H9 (cell line): ENCODE results near the gene CERS4. TPM values are rescaled to one million over a fixed set of nuclear protein-coding genes. Genes with fewer than 3 reads are reported as not detected.

Experiments used
- DNase-seq: peaks from one replicate; pipeline ENCODE4 v3.0.0-alpha.2; 2017
- H2AFZ ChIP-seq: one replicate; pipeline ENCODE4 v1.6.1; 2013; ENCODE audit warnings: mild to moderate bottlenecking, low read length, control low read depth, moderate library complexity
- H2AK5ac ChIP-seq: 2 replicates; pipeline ENCODE4 v1.6.1; 2013; ENCODE audit warnings: low read length, control low read depth, mixed read lengths; ENCODE audit not compliant: insufficient read length
- H2BK120ac ChIP-seq: one replicate; pipeline ENCODE4 v1.6.1; 2013; ENCODE audit warnings: low read depth, mild to moderate bottlenecking, low read length, control low read depth, inconsistent platforms; ENCODE audit not compliant: poor library complexity, severe bottlenecking
- H2BK12ac ChIP-seq: 2 replicates; pipeline ENCODE4 v1.6.1; 2013; ENCODE audit warnings: low read length, control low read depth, mixed read lengths, low read depth; ENCODE audit not compliant: insufficient read length
- H2BK15ac ChIP-seq: 2 replicates; pipeline ENCODE4 v1.6.1; 2013; ENCODE audit warnings: low read depth, low read length, control low read depth
- H2BK20ac ChIP-seq: one replicate; pipeline ENCODE4 v1.6.1; 2013; ENCODE audit warnings: low read depth, mild to moderate bottlenecking, low read length, control low read depth, inconsistent platforms; ENCODE audit not compliant: poor library complexity, severe bottlenecking
- H2BK5ac ChIP-seq: 2 replicates; pipeline ENCODE4 v1.6.1; 2013; ENCODE audit warnings: low read length, control low read depth, mixed read lengths; ENCODE audit not compliant: insufficient read length
- H3K14ac ChIP-seq: 2 replicates; pipeline ENCODE4 v1.6.1; 2013; ENCODE audit warnings: low read length, control low read depth; ENCODE audit not compliant: insufficient read depth
- H3K18ac ChIP-seq: 2 replicates; pipeline ENCODE4 v1.6.1; 2013; ENCODE audit warnings: low read depth, mild to moderate bottlenecking, mixed read lengths, low read length, control low read depth; ENCODE audit not compliant: insufficient read length
- H3K23ac ChIP-seq: 2 replicates; pipeline ENCODE4 v1.6.1; 2013; ENCODE audit warnings: low read length, control low read depth, mixed read lengths, low read depth; ENCODE audit not compliant: insufficient read length
- H3K23me2 ChIP-seq: 2 replicates; pipeline ENCODE4 v1.6.1; 2013; ENCODE audit warnings: low read depth, mild to moderate bottlenecking, mixed read lengths, low read length, control low read depth; ENCODE audit not compliant: insufficient read length, poor library complexity, severe bottlenecking
- H3K27ac ChIP-seq: 2 replicates; pipeline ENCODE4 v1.5.1; 2013; ENCODE audit warnings: low read length, control low read depth, mixed read lengths, low read depth; ENCODE audit not compliant: insufficient read length
- H3K27me3 ChIP-seq: 2 replicates; pipeline ENCODE4 v1.6.1; 2013; ENCODE audit warnings: low read length, control low read depth, inconsistent platforms; ENCODE audit not compliant: insufficient read depth
- H3K4ac ChIP-seq: 2 replicates; pipeline ENCODE4 v1.6.1; 2013; ENCODE audit warnings: low read depth, mild to moderate bottlenecking, control low read depth, inconsistent platforms, low read length, moderate library complexity
- H3K4me1 ChIP-seq: 2 replicates; pipeline ENCODE4 v1.6.1; 2013; ENCODE audit warnings: low read length, control low read depth, inconsistent platforms; ENCODE audit not compliant: insufficient read depth
- H3K4me2 ChIP-seq: 2 replicates; pipeline ENCODE4 v1.6.1; 2013; ENCODE audit warnings: low read length, control low read depth, mixed read lengths; ENCODE audit not compliant: insufficient read length, insufficient read depth
- H3K56ac ChIP-seq: 2 replicates; pipeline ENCODE4 v1.6.1; 2013; ENCODE audit warnings: low read depth, mild to moderate bottlenecking, mixed read lengths, low read length, control low read depth; ENCODE audit not compliant: insufficient read length
- H3K79me1 ChIP-seq: 2 replicates; pipeline ENCODE4 v1.6.1; 2013; ENCODE audit warnings: low read depth, mild to moderate bottlenecking, moderate library complexity, low read length, control low read depth, inconsistent platforms; ENCODE audit not compliant: insufficient read depth, poor library complexity, severe bottlenecking
- H3K79me2 ChIP-seq: 2 replicates; pipeline ENCODE4 v1.6.1; 2013; ENCODE audit warnings: low read length, control low read depth, inconsistent platforms; ENCODE audit not compliant: insufficient read depth
- H3K9ac ChIP-seq: 2 replicates; pipeline ENCODE4 v1.6.1; 2013; ENCODE audit warnings: low read length, control low read depth, mixed read lengths; ENCODE audit not compliant: insufficient read length; ENCODE audit errors: extremely low read depth
- H3K9me3 ChIP-seq: one replicate; pipeline ENCODE4 v1.6.1; 2013; ENCODE audit warnings: low read depth, low read length, inconsistent platforms; ENCODE audit not compliant: control insufficient read depth
- H3T11ph ChIP-seq: one replicate; pipeline ENCODE4 v1.6.1; 2013; ENCODE audit warnings: mild to moderate bottlenecking, low read length, control low read depth, inconsistent platforms
- H4K20me1 ChIP-seq: one replicate; pipeline ENCODE4 v1.6.1; 2013; ENCODE audit not compliant: control insufficient read depth, insufficient read length, insufficient read depth
- H4K5ac ChIP-seq: 2 replicates; pipeline ENCODE4 v1.6.1; 2013; ENCODE audit warnings: low read depth, mild to moderate bottlenecking, mixed read lengths, low read length, control low read depth; ENCODE audit not compliant: insufficient read length
- H4K8ac ChIP-seq: replicated peaks from 2 replicates; pipeline ENCODE4 v1.6.1; 2013; ENCODE audit warnings: low read length, control low read depth, mixed read lengths, low read depth; ENCODE audit not compliant: insufficient read length
- H4K91ac ChIP-seq: 2 replicates; pipeline ENCODE4 v1.6.1; 2013; ENCODE audit warnings: low read depth, mild to moderate bottlenecking, moderate library complexity, mixed read lengths, low read length, control low read depth; ENCODE audit not compliant: insufficient read length
- H3K27ac Mint-ChIP-seq, 3 experiments: 2 replicates in 2 of 3; 3 replicates in 1 of 3; pipeline ENCODE4 v1.8.0; 2020 to 2021; ENCODE audit warnings: mixed read lengths in 3 of 3, mild to moderate bottlenecking in 1 of 3, moderate library complexity in 1 of 3
- H3K27me3 Mint-ChIP-seq: 2 replicates; pipeline ENCODE4 v1.8.0; 2021; ENCODE audit warnings: low read depth, mild to moderate bottlenecking, moderate library complexity, mixed read lengths
- H3K36me3 Mint-ChIP-seq, 3 experiments: 2 replicates in 2 of 3; 3 replicates in 1 of 3; pipeline ENCODE4 v1.8.0; 2020 to 2021; ENCODE audit warnings: low read depth in 3 of 3, mixed read lengths in 3 of 3; ENCODE audit not compliant: insufficient read depth in 1 of 3
- H3K4me1 Mint-ChIP-seq, 2 experiments: 2 replicates each; pipeline ENCODE4 v1.8.0; 2020; ENCODE audit warnings: mixed read lengths in 2 of 2
- H3K4me3 Mint-ChIP-seq, 2 experiments: 2 replicates in 1 of 2; 3 replicates in 1 of 2; pipeline ENCODE4 v1.8.0; 2020 to 2021; ENCODE audit warnings: mild to moderate bottlenecking in 2 of 2, mixed read lengths in 2 of 2, moderate library complexity in 1 of 2
- H3K9me3 Mint-ChIP-seq, 2 experiments: 2 replicates in 1 of 2; 3 replicates in 1 of 2; pipeline ENCODE4 v1.8.0; 2020; ENCODE audit warnings: mild to moderate bottlenecking in 2 of 2, mixed read lengths in 2 of 2, moderate library complexity in 1 of 2
- WGBS: extraction: QIAGEN DNeasy Blood & Tissue Kit; methylation state at CpG from one replicate; pipeline ENCODE4 v1.1.7; 2013; ENCODE audit warnings: missing lambda C conversion rate, low lambda C conversion rate, mixed read lengths; ENCODE audit not compliant: insufficient read length; ENCODE audit errors: extremely low coverage; 5-methylcytosine and 5-hydroxymethylcytosine counted together
- total RNA-seq: library from RNA; stranded (reverse); gene quantifications from 2 replicates; pipeline ENCODE4 v1.2.1, GENCODE V29; 2021
- TF ChIP-seq, protein P1 (sequence below): fragments of 200-600 bp; sonication (generic); conservative IDR thresholded peaks from 3 replicates; pipeline ENCODE4 v1.8.0; 2021; ENCODE audit warnings: antibody characterized with exemption, mild to moderate bottlenecking

Gene CERS4
- total RNA-seq, 1 experiment from 2014 or later = 62.6 TPM

DNA sequence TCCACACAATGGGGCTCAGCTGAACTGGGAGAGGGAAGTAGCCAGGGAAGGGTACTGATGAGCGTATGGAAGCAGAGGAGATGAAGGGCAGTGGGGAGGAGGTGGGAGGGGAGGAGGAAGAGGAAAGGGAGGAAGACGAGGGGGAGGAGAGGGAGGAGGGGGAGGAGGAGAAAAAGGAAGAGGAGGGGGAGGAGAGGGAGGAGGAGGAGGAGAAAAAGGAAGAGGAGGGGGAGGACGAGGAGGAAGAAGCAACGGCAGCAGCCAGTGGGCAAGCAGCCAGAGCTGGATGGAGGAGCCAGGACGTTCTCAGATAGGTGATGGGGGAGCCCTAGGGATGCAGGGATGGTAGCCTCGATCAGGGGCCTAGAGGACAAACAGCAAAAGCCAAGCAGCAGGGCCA lies 5.6 kb downstream of the CERS4 start:
- Histone ChIP-seq H4K20me1 (no peaks in the 10 kb centered on the region), H2BK5ac (no peak overlapping the region), H4K5ac (no peak overlapping the region), H3K9me3 (no peaks in the 10 kb centered on the region), H3K79me2 (peaks cover 27% of the 10 kb centered on the region; the same call in 1 of the 2 replicates), H2BK120ac (no peak overlapping the region), H4K91ac (no peak overlapping the region), H3T11ph (no peak overlapping the region), H3K18ac (no peak overlapping the region), H3K4me2 (no peak overlapping the region), H2AFZ (no peak overlapping the region), H2BK15ac (no peak overlapping the region), H2BK20ac (no peak overlapping the region), H2AK5ac (no peak overlapping the region), H3K56ac (no peak overlapping the region), H3K27me3 (no peaks in the 10 kb centered on the region), H3K23me2 (peaks cover 4% of the 10 kb centered on the region), H3K27ac (no peak overlapping the region), H4K8ac (no peak overlapping the region), H3K14ac (no peak overlapping the region; the same call in 1 of the 2 replicates), H3K4ac (no peak overlapping the region), H3K23ac (no peak overlapping the region), H2BK12ac (no peak overlapping the region), H3K4me1 (no peaks in the 10 kb centered on the region), H3K9ac (no peak overlapping the region), H3K79me1 (peaks cover 12% of the 10 kb centered on the region)
- H3K36me3 Mint-ChIP-seq = peaks cover 20 to 43% (median 27%) of the 10 kb centered on the region in 3 experiments
- peaks cover 17 to 23% of the 10 kb centered on the region in 2 experiments for H3K4me1 Mint-ChIP-seq
- no peaks in the 10 kb centered on the region for H3K9me3 Mint-ChIP-seq
- TF ChIP-seq, protein P1, sequence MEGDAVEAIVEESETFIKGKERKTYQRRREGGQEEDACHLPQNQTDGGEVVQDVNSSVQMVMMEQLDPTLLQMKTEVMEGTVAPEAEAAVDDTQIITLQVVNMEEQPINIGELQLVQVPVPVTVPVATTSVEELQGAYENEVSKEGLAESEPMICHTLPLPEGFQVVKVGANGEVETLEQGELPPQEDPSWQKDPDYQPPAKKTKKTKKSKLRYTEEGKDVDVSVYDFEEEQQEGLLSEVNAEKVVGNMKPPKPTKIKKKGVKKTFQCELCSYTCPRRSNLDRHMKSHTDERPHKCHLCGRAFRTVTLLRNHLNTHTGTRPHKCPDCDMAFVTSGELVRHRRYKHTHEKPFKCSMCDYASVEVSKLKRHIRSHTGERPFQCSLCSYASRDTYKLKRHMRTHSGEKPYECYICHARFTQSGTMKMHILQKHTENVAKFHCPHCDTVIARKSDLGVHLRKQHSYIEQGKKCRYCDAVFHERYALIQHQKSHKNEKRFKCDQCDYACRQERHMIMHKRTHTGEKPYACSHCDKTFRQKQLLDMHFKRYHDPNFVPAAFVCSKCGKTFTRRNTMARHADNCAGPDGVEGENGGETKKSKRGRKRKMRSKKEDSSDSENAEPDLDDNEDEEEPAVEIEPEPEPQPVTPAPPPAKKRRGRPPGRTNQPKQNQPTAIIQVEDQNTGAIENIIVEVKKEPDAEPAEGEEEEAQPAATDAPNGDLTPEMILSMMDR = no peak
- H3K4me3 Mint-ChIP-seq = no peak overlapping the region
- no CpG with 5 or more reads among the region's 6 CpGs for WGBS
- peak overlapping the region in 2 of 3 experiments; percentile 53 to 82; a peak in 2 of 7 replicates for H3K27ac Mint-ChIP-seq
- peaks cover 2% of the 10 kb centered on the region; the same call in 1 of the 2 replicates for H3K27me3 Mint-ChIP-seq
- no peak for DNase-seq
